AG10803 (cell line): ENCODE data around the gene FAM107B.

Experiments
- DNase-seq: peaks from one replicate; pipeline ENCODE4 v3.0.0; 2010; ENCODE audit warnings: low read depth
- H3K4me3 ChIP-seq: 2 replicates; pipeline ENCODE4 v1.5.1; 2011; ENCODE audit warnings: mild to moderate bottlenecking, low read length, control low read depth
- TF ChIP-seq, protein P1 (sequence below): conservative IDR thresholded peaks from 2 replicates; pipeline ENCODE4 v1.5.1; 2011; ENCODE audit warnings: mild to moderate bottlenecking, low read length, control low read depth, inconsistent platforms

The FAM107B gene

DNA sequence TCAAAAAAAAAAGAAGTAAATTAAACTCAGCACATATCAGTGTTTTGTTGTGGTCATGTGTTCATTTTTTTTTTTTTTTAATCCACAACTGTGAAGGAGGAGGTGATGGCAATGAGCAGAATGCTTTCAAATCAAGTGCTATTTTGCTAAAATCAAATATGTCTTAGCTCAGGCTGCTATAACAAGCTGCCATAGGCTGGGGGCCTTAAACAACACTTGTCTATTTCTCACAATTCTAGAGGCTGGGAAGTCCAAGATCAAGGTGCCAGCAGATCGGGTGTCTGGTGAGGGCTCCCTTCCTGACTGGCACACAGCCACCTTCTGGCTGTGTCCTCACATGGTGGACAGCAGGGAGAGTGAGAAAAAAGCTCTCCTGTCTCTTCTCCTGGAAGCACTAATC is 203.9 kb downstream of the FAM107B start:
- TF ChIP-seq, protein P1, sequence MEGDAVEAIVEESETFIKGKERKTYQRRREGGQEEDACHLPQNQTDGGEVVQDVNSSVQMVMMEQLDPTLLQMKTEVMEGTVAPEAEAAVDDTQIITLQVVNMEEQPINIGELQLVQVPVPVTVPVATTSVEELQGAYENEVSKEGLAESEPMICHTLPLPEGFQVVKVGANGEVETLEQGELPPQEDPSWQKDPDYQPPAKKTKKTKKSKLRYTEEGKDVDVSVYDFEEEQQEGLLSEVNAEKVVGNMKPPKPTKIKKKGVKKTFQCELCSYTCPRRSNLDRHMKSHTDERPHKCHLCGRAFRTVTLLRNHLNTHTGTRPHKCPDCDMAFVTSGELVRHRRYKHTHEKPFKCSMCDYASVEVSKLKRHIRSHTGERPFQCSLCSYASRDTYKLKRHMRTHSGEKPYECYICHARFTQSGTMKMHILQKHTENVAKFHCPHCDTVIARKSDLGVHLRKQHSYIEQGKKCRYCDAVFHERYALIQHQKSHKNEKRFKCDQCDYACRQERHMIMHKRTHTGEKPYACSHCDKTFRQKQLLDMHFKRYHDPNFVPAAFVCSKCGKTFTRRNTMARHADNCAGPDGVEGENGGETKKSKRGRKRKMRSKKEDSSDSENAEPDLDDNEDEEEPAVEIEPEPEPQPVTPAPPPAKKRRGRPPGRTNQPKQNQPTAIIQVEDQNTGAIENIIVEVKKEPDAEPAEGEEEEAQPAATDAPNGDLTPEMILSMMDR: no peak
- no peak overlapping the region for H3K4me3 ChIP-seq
- no peak for DNase-seq

DNA sequence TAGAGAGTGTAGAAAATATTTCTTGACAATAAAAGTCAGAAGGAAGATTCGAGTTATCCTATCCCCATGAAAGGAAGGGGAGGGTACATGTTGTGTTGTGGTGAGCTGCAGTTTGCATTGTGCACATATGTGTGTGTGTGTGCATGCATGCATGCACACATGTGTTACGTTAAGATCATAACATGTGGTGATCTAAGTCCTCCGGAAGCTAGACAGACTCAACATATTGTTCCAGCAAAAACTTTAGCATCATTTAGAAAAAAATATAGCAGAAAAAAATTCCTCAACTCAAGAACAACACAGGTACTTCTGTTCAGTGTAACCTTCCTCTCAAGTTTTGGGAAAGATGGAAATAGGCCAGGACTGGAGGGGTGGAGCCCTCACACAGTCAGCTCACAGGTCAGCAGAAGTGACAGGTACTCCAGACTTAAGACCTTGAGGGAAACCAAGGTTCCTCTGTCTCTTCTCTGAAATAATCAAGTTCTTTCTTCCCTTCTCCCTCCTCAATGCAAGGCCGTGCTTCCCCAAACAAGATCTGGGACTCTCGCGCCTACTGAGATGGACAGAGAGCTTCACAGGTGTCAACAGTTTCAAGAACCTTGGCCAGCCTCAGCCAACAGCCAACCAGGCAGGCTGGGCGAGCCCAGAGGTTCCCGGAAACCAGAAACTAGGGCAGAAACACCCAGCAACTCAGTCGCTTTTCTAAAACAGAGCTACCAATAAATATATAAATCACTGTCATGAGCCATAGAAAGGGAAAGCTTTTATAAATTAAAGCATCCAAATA is 205.2 kb downstream of the FAM107B start:
- no peak for DNase-seq
- no peak overlapping the region for H3K4me3 ChIP-seq
- TF ChIP-seq, protein P1: no peak

DNA sequence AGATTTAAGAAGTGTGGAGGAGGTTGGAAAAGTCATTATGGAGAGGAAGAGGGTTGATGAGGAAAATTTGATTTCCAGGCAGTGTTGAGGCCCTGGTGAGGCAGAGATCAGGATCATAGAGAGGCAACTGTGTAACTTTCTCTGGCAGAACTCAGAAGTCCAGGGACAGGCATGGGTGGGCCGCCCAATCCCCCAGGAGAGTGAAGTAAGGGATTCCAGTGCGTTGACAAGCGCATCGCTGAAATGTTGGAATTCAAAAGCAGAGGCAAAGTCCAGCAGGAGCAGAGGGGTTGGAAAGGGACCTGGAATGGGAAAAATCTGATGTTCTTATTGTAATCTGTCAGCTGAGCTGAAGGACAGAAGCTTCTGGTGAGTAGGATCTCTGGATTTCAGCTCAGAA is 207.3 kb downstream of the FAM107B start:
- no peak for DNase-seq
- no peak overlapping the region for H3K4me3 ChIP-seq
- TF ChIP-seq, protein P1: no peak

DNA sequence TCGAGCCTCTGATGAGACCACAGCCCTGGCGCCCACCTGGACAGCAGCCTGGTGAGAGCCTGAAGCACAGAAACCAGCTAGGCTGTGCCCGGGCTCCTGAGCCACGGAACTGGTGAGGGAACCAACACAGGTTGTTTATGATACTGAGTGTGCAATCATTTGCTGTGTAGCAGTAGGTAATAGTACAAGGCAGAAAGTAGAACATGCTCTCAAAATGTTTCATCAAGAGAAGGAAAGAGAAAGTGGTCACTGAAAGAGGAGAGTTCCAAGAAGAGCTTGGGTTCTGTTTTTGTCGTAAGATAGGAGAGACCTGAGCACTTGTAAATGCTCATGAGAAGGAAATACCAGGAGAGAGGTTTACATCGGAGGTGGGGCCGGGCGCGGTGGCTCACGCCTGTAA is 208.2 kb downstream of the FAM107B start:
- TF ChIP-seq, protein P1: no peak
- DNase-seq: no peak
- no peak overlapping the region for H3K4me3 ChIP-seq

DNA sequence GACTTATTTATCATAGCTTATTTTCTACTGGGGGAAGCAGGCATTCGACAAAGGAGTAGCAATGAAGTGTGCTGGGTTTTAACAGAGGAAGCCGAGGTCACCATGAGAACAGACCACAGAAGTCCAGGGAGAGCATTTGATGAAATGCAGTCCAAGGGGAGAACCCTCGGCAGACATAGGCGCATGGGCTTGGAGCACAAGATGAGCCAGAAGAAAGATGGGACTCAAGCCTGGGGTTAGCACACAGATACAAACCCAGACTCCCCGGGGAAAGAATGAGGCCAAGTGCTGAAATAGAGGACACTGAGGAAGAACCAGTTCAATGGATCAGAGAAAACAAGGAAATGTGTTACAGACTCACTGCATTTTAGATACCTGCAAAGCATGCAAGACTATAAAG is 209.5 kb downstream of the FAM107B start:
- DNase-seq: no peak
- TF ChIP-seq, protein P1: no peak
- H3K4me3 ChIP-seq: no peak overlapping the region

DNA sequence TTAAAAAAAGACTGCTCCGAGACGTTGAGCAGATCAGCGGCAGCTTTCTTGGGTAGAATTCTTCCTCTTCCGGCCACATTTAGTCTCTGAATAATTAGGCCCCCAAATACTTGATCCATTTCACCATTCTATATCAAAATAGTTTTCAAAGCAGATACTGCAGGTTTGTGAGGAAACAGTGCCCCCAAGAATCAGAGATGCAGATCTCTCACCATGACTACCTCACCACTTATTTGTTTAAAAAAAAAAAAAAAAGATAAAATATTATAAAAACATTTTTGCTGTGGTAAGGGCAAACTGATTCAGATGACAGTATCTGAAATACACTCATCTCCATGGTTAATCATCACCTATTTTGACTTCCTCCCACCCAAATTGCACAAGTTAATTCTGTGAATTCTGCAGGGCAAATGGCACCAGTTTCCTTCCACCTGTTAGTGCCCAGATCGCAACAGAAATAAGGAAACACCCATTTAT is 210.4 kb downstream of the FAM107B start:
- no peak for DNase-seq

More for the DNA sequence above, 210.4 kb downstream of the FAM107B start:
- TF ChIP-seq, protein P1: no peak
- H3K4me3 ChIP-seq: no peak overlapping the region
